H9 (cell line): ENCODE data around the gene FAM219A. TPM values are rescaled to one million over a fixed set of nuclear protein-coding genes. Genes with fewer than 3 reads are reported as not detected.

Experiments
- DNase-seq: peaks from one replicate; pipeline ENCODE4 v3.0.0-alpha.2; 2017
- H2AFZ ChIP-seq: one replicate; pipeline ENCODE4 v1.6.1; 2013; ENCODE audit warnings: mild to moderate bottlenecking, low read length, control low read depth, moderate library complexity
- H2AK5ac ChIP-seq: 2 replicates; pipeline ENCODE4 v1.6.1; 2013; ENCODE audit warnings: low read length, control low read depth, mixed read lengths; ENCODE audit not compliant: insufficient read length
- H2BK120ac ChIP-seq: one replicate; pipeline ENCODE4 v1.6.1; 2013; ENCODE audit warnings: low read depth, mild to moderate bottlenecking, low read length, control low read depth, inconsistent platforms; ENCODE audit not compliant: poor library complexity, severe bottlenecking
- H2BK12ac ChIP-seq: 2 replicates; pipeline ENCODE4 v1.6.1; 2013; ENCODE audit warnings: low read length, control low read depth, mixed read lengths, low read depth; ENCODE audit not compliant: insufficient read length
- H2BK15ac ChIP-seq: 2 replicates; pipeline ENCODE4 v1.6.1; 2013; ENCODE audit warnings: low read depth, low read length, control low read depth
- H2BK20ac ChIP-seq: one replicate; pipeline ENCODE4 v1.6.1; 2013; ENCODE audit warnings: low read depth, mild to moderate bottlenecking, low read length, control low read depth, inconsistent platforms; ENCODE audit not compliant: poor library complexity, severe bottlenecking
- H2BK5ac ChIP-seq: 2 replicates; pipeline ENCODE4 v1.6.1; 2013; ENCODE audit warnings: low read length, control low read depth, mixed read lengths; ENCODE audit not compliant: insufficient read length
- H3K14ac ChIP-seq: 2 replicates; pipeline ENCODE4 v1.6.1; 2013; ENCODE audit warnings: low read length, control low read depth; ENCODE audit not compliant: insufficient read depth
- H3K18ac ChIP-seq: 2 replicates; pipeline ENCODE4 v1.6.1; 2013; ENCODE audit warnings: low read depth, mild to moderate bottlenecking, mixed read lengths, low read length, control low read depth; ENCODE audit not compliant: insufficient read length
- H3K23ac ChIP-seq: 2 replicates; pipeline ENCODE4 v1.6.1; 2013; ENCODE audit warnings: low read length, control low read depth, mixed read lengths, low read depth; ENCODE audit not compliant: insufficient read length
- H3K23me2 ChIP-seq: 2 replicates; pipeline ENCODE4 v1.6.1; 2013; ENCODE audit warnings: low read depth, mild to moderate bottlenecking, mixed read lengths, low read length, control low read depth; ENCODE audit not compliant: insufficient read length, poor library complexity, severe bottlenecking
- H3K27ac ChIP-seq: 2 replicates; pipeline ENCODE4 v1.5.1; 2013; ENCODE audit warnings: low read length, control low read depth, mixed read lengths, low read depth; ENCODE audit not compliant: insufficient read length
- H3K27me3 ChIP-seq: 2 replicates; pipeline ENCODE4 v1.6.1; 2013; ENCODE audit warnings: low read length, control low read depth, inconsistent platforms; ENCODE audit not compliant: insufficient read depth
- H3K4ac ChIP-seq: 2 replicates; pipeline ENCODE4 v1.6.1; 2013; ENCODE audit warnings: low read depth, mild to moderate bottlenecking, control low read depth, inconsistent platforms, low read length, moderate library complexity
- H3K4me1 ChIP-seq: 2 replicates; pipeline ENCODE4 v1.6.1; 2013; ENCODE audit warnings: low read length, control low read depth, inconsistent platforms; ENCODE audit not compliant: insufficient read depth
- H3K4me2 ChIP-seq: 2 replicates; pipeline ENCODE4 v1.6.1; 2013; ENCODE audit warnings: low read length, control low read depth, mixed read lengths; ENCODE audit not compliant: insufficient read length, insufficient read depth
- H3K56ac ChIP-seq: 2 replicates; pipeline ENCODE4 v1.6.1; 2013; ENCODE audit warnings: low read depth, mild to moderate bottlenecking, mixed read lengths, low read length, control low read depth; ENCODE audit not compliant: insufficient read length
- H3K79me1 ChIP-seq: 2 replicates; pipeline ENCODE4 v1.6.1; 2013; ENCODE audit warnings: low read depth, mild to moderate bottlenecking, moderate library complexity, low read length, control low read depth, inconsistent platforms; ENCODE audit not compliant: insufficient read depth, poor library complexity, severe bottlenecking
- H3K79me2 ChIP-seq: 2 replicates; pipeline ENCODE4 v1.6.1; 2013; ENCODE audit warnings: low read length, control low read depth, inconsistent platforms; ENCODE audit not compliant: insufficient read depth
- H3K9ac ChIP-seq: 2 replicates; pipeline ENCODE4 v1.6.1; 2013; ENCODE audit warnings: low read length, control low read depth, mixed read lengths; ENCODE audit not compliant: insufficient read length; ENCODE audit errors: extremely low read depth
- H3K9me3 ChIP-seq: one replicate; pipeline ENCODE4 v1.6.1; 2013; ENCODE audit warnings: low read depth, low read length, inconsistent platforms; ENCODE audit not compliant: control insufficient read depth
- H3T11ph ChIP-seq: one replicate; pipeline ENCODE4 v1.6.1; 2013; ENCODE audit warnings: mild to moderate bottlenecking, low read length, control low read depth, inconsistent platforms
- H4K20me1 ChIP-seq: one replicate; pipeline ENCODE4 v1.6.1; 2013; ENCODE audit not compliant: control insufficient read depth, insufficient read length, insufficient read depth
- H4K5ac ChIP-seq: 2 replicates; pipeline ENCODE4 v1.6.1; 2013; ENCODE audit warnings: low read depth, mild to moderate bottlenecking, mixed read lengths, low read length, control low read depth; ENCODE audit not compliant: insufficient read length
- H4K8ac ChIP-seq: replicated peaks from 2 replicates; pipeline ENCODE4 v1.6.1; 2013; ENCODE audit warnings: low read length, control low read depth, mixed read lengths, low read depth; ENCODE audit not compliant: insufficient read length
- H4K91ac ChIP-seq: 2 replicates; pipeline ENCODE4 v1.6.1; 2013; ENCODE audit warnings: low read depth, mild to moderate bottlenecking, moderate library complexity, mixed read lengths, low read length, control low read depth; ENCODE audit not compliant: insufficient read length
- H3K27ac Mint-ChIP-seq, 3 experiments: 2 replicates in 2 of 3; 3 replicates in 1 of 3; pipeline ENCODE4 v1.8.0; 2020 to 2021; ENCODE audit warnings: mixed read lengths in 3 of 3, mild to moderate bottlenecking in 1 of 3, moderate library complexity in 1 of 3
- H3K27me3 Mint-ChIP-seq: 2 replicates; pipeline ENCODE4 v1.8.0; 2021; ENCODE audit warnings: low read depth, mild to moderate bottlenecking, moderate library complexity, mixed read lengths
- H3K36me3 Mint-ChIP-seq, 3 experiments: 2 replicates in 2 of 3; 3 replicates in 1 of 3; pipeline ENCODE4 v1.8.0; 2020 to 2021; ENCODE audit warnings: low read depth in 3 of 3, mixed read lengths in 3 of 3; ENCODE audit not compliant: insufficient read depth in 1 of 3
- H3K4me1 Mint-ChIP-seq, 2 experiments: 2 replicates each; pipeline ENCODE4 v1.8.0; 2020; ENCODE audit warnings: mixed read lengths in 2 of 2
- H3K4me3 Mint-ChIP-seq, 2 experiments: 2 replicates in 1 of 2; 3 replicates in 1 of 2; pipeline ENCODE4 v1.8.0; 2020 to 2021; ENCODE audit warnings: mild to moderate bottlenecking in 2 of 2, mixed read lengths in 2 of 2, moderate library complexity in 1 of 2
- H3K9me3 Mint-ChIP-seq, 2 experiments: 2 replicates in 1 of 2; 3 replicates in 1 of 2; pipeline ENCODE4 v1.8.0; 2020; ENCODE audit warnings: mild to moderate bottlenecking in 2 of 2, mixed read lengths in 2 of 2, moderate library complexity in 1 of 2
- CTCF ChIP-seq: fragments of 200-600 bp; sonication (generic); conservative IDR thresholded peaks from 3 replicates; pipeline ENCODE4 v1.8.0; 2021; ENCODE audit warnings: antibody characterized with exemption, mild to moderate bottlenecking
- total RNA-seq: library from RNA; stranded (reverse); gene quantifications from 2 replicates; pipeline ENCODE4 v1.2.1, GENCODE V29; 2021

Gene FAM219A
- total RNA-seq, 1 experiment from 2014 or later: 16.7 TPM

GRCh38 chr9:34503406-34503805 is 45.0 kb upstream of the FAM219A start:
- Mint-ChIP-seq H3K27ac (no peak overlapping the region), H3K4me1 (peaks cover 8 to 23% of the 10 kb centered on the region in 2 experiments), H3K9me3 (no peaks in the 10 kb centered on the region), H3K36me3 (no peaks in the 10 kb centered on the region), H3K27me3 (peaks cover 5% of the 10 kb centered on the region; the same call in 1 of the 2 replicates), H3K4me3 (no peak overlapping the region)
- no peaks in the 10 kb centered on the region for H4K20me1 ChIP-seq
- no peak overlapping the region for H2BK12ac ChIP-seq
- no peaks in the 10 kb centered on the region for H3K79me1 ChIP-seq
- H3K79me2 ChIP-seq: no peaks in the 10 kb centered on the region
- H3K23me2 ChIP-seq: no peaks in the 10 kb centered on the region
- H3K4ac ChIP-seq: no peak overlapping the region
- no peak overlapping the region for H4K91ac ChIP-seq
- no peak for DNase-seq
- H2BK120ac ChIP-seq: no peak overlapping the region
- no peaks in the 10 kb centered on the region for H3K27me3 ChIP-seq
- no peak overlapping the region for H4K5ac ChIP-seq
- H4K8ac ChIP-seq: no peak overlapping the region
- no peak overlapping the region for H2BK15ac ChIP-seq
- no peak overlapping the region for H2BK5ac ChIP-seq
- H3K56ac ChIP-seq: no peak overlapping the region
- H3K18ac ChIP-seq: no peak overlapping the region
- no peak overlapping the region for H3K4me2 ChIP-seq
- no peak overlapping the region for H3T11ph ChIP-seq
- H3K27ac ChIP-seq: no peak overlapping the region
- no peaks in the 10 kb centered on the region for H3K9me3 ChIP-seq
- H3K4me1 ChIP-seq: no peaks in the 10 kb centered on the region
- H3K14ac ChIP-seq: no peak overlapping the region
- no peak for TF ChIP-seq CTCF
- H2BK20ac ChIP-seq: no peak overlapping the region
- H2AFZ ChIP-seq: no peak overlapping the region
- no peak overlapping the region for H3K23ac ChIP-seq
- no peak overlapping the region for H3K9ac ChIP-seq
- no peak overlapping the region for H2AK5ac ChIP-seq
